HCT116 (cell line): Measurements from ENCODE around the gene LHFPL6. TPM values are rescaled to one million over a fixed set of nuclear protein-coding genes. Genes with fewer than 3 reads are reported as not detected.

Source experiments
- ATAC-seq: fragments of 200-7000 bp; cut with Tn5 transposase; 2 replicates; pipeline ENCODE4 v1.9.1; 2020; ENCODE audit warnings: mild to moderate bottlenecking, moderate library complexity
- BruUV-seq: library from RNA; stranded (reverse); fragments of 400-500 nt; replicated peaks from 2 replicates; lab custom pipeline; 2021; lab: Mats Ljungman, UMichigan
- CTCF ChIA-PET: fragments of 300-600 bp; sonication (Branson Sonifier 250); formaldehyde crosslinking; loops from one replicate; lab custom pipeline; 2021; ENCODE audit warnings: antibody characterized with exemption; lab: Charles Lee
- POLR2A ChIA-PET: fragments of 300-600, 350-600 bp; sonication (Branson Sonifier 250); formaldehyde crosslinking; loops from one replicate; lab custom pipeline; 2021; ENCODE audit warnings: antibody characterized with exemption; lab: Charles Lee
- RAD21 ChIA-PET, 2 experiments: fragments of 300-600 bp; sonication (Branson Sonifier 250); formaldehyde crosslinking; loops; one replicate each; lab custom pipeline; 2023; ENCODE audit warnings: low total read pairs in 2 of 2; ENCODE audit not compliant: uncharacterized antibody in 2 of 2, unreplicated experiment in 2 of 2, low non-redundant PET in 1 of 2; lab: Charles Lee
- DNase-seq: peaks from one replicate; pipeline ENCODE4 v3.0.0-alpha.2; 2010; ENCODE audit warnings: low read depth, low spot score
- H2AFZ ChIP-seq: fragments of 200-600 bp; shearing (Covaris generic), sonication (generic); 2 replicates; pipeline ENCODE4 v1.6.1; 2017; ENCODE audit warnings: low read depth, mixed run types, mixed read lengths, antibody characterized with exemption, low read length; ENCODE audit not compliant: poor library complexity, severe bottlenecking
- H3K27ac ChIP-seq: 2 replicates; pipeline ENCODE4 v1.5.1; 2012; ENCODE audit warnings: low read depth, low read length
- H3K27me3 ChIP-seq: fragments of 200-600 bp; sonication (generic); 2 replicates; pipeline ENCODE4 v1.6.1; 2016; ENCODE audit warnings: mixed run types, low read length, mixed read lengths; ENCODE audit not compliant: insufficient read depth
- H3K36me3 ChIP-seq, 2 experiments: fragments of 200-500 bp in 1 of 2; fragments of 200-600 bp in 1 of 2; sonication (Bioruptor generic) in 1 of 2; sonication (generic) in 1 of 2; 2 replicates each; pipeline versions ENCODE4 v1.5.1 to v1.6.1; 2014 to 2016; ENCODE audit warnings: low read length in 2 of 2, inconsistent platforms in 1 of 2, mixed read lengths in 1 of 2, mixed run types in 1 of 2; ENCODE audit not compliant: insufficient read depth in 2 of 2, control insufficient read depth in 1 of 2
- H3K4me1 ChIP-seq, 2 experiments: fragments of 200-600 bp in 1 of 2; sonication (generic) in 1 of 2; 2 replicates each; pipeline versions ENCODE4 v1.5.1 to v1.6.1; 2012 to 2017; ENCODE audit warnings: low read length in 2 of 2, inconsistent platforms in 1 of 2, mild to moderate bottlenecking in 1 of 2, mixed read lengths in 1 of 2, mixed run types in 1 of 2, moderate library complexity in 1 of 2; ENCODE audit not compliant: insufficient read depth in 2 of 2, control insufficient read depth in 1 of 2
- H3K4me2 ChIP-seq: fragments of 200-600 bp; sonication (generic); 2 replicates; pipeline ENCODE4 v1.6.1; 2017; ENCODE audit warnings: mixed run types, low read length, mixed read lengths
- H3K4me3 ChIP-seq, 2 experiments: fragments of 200-600 bp in 1 of 2; sonication (generic) in 1 of 2; replicated peaks in 1 of 2; 2 replicates each; pipeline ENCODE4 v1.5.1; 2011 to 2016; ENCODE audit warnings: low read length in 2 of 2, control low read depth in 1 of 2, low read depth in 1 of 2, mild to moderate bottlenecking in 1 of 2, mixed read lengths in 1 of 2, mixed run types in 1 of 2
- H3K79me2 ChIP-seq: fragments of 200-600 bp; sonication (generic); 2 replicates; pipeline ENCODE4 v1.6.1; 2017; ENCODE audit warnings: mild to moderate bottlenecking, mixed run types, low read length, moderate library complexity, mixed read lengths; ENCODE audit not compliant: insufficient read depth
- H3K9ac ChIP-seq: fragments of 200-600 bp; sonication (generic); 2 replicates; pipeline ENCODE4 v1.6.1; 2016; ENCODE audit warnings: low read length, mixed read lengths
- H3K9me2 ChIP-seq: fragments of 200-600 bp; sonication (generic), shearing (Covaris generic); 2 replicates; pipeline ENCODE4 v1.6.1; 2017; ENCODE audit warnings: mixed run types, mild to moderate bottlenecking, moderate library complexity; ENCODE audit not compliant: insufficient read depth
- H3K9me3 ChIP-seq, 2 experiments: fragments of 200-500 bp in 1 of 2; fragments of 200-600 bp in 1 of 2; sonication (Bioruptor generic) in 1 of 2; sonication (generic) in 1 of 2; 2 replicates each; pipeline ENCODE4 v1.6.1; 2014 to 2017; ENCODE audit warnings: low read length in 2 of 2, mixed read lengths in 2 of 2, inconsistent platforms in 1 of 2, low read depth in 1 of 2, mild to moderate bottlenecking in 1 of 2, mixed run types in 1 of 2, moderate library complexity in 1 of 2; ENCODE audit not compliant: control insufficient read depth in 1 of 2, insufficient read depth in 1 of 2
- H4K20me1 ChIP-seq: fragments of 200-600 bp; sonication (generic), shearing (Covaris generic); 2 replicates; pipeline ENCODE4 v1.6.1; 2017; ENCODE audit warnings: mixed run types, mild to moderate bottlenecking, moderate library complexity; ENCODE audit not compliant: insufficient read depth
- ATF3 ChIP-seq: IDR thresholded peaks from 2 replicates; pipeline ENCODE4 v1.6.1; 2012
- CBX3 ChIP-seq: IDR thresholded peaks from 2 replicates; pipeline ENCODE4 v1.6.1; 2012; ENCODE audit warnings: low read depth
- CEBPB ChIP-seq: IDR thresholded peaks from 2 replicates; pipeline ENCODE4 v1.6.1; 2012; ENCODE audit warnings: low read depth
- EGR1 ChIP-seq: IDR thresholded peaks from 2 replicates; pipeline ENCODE4 v1.6.1; 2012; ENCODE audit warnings: low read depth
- ELF1 ChIP-seq: IDR thresholded peaks from 2 replicates; pipeline ENCODE4 v1.6.1; 2012; ENCODE audit warnings: low read depth, borderline replicate concordance
- EZH2 ChIP-seq: fragments of 200-600 bp; sonication (generic); IDR thresholded peaks from 2 replicates; pipeline ENCODE4 v1.6.1; 2017; ENCODE audit warnings: antibody characterized with exemption, mixed run types
- JUND ChIP-seq: IDR thresholded peaks from 2 replicates; pipeline ENCODE4 v1.6.1; 2012
- POLR2A ChIP-seq: IDR thresholded peaks from 2 replicates; pipeline ENCODE4 v1.7.0; 2011; ENCODE audit warnings: borderline replicate concordance; ENCODE audit not compliant: insufficient read depth, insufficient read length; ENCODE audit errors: extremely low read depth
- POLR2AphosphoS5 ChIP-seq: IDR thresholded peaks from 2 replicates; pipeline ENCODE4 v1.6.1; 2011; ENCODE audit warnings: mild to moderate bottlenecking, low read depth, low read length, moderate library complexity
- RAD21 ChIP-seq: IDR thresholded peaks from 2 replicates; pipeline ENCODE4 v1.6.1; 2012; ENCODE audit warnings: low read depth, mild to moderate bottlenecking
- SP1 ChIP-seq: IDR thresholded peaks from 2 replicates; pipeline ENCODE4 v1.6.1; 2012; ENCODE audit warnings: low read depth
- YY1 ChIP-seq: IDR thresholded peaks from 2 replicates; pipeline ENCODE4 v1.6.1; 2011; ENCODE audit warnings: low read length, low read depth, moderate library complexity, mild to moderate bottlenecking; ENCODE audit not compliant: insufficient replicate concordance; ENCODE audit errors: extremely low read depth
- ZFX ChIP-seq: fragments of 450-650 bp; IDR thresholded peaks from 2 replicates; pipeline ENCODE4 v1.6.1; 2017
- ZNF274 ChIP-seq: fragments of 200-500 bp; sonication (Bioruptor generic); IDR thresholded peaks from 2 replicates; pipeline ENCODE4 v1.6.1; 2014; ENCODE audit warnings: mild to moderate bottlenecking, low read depth, low read length, inconsistent platforms
- intact Hi-C: fragments of 100-400 bp; cut with micrococcal nuclease; formaldehyde crosslinking; loops from 2 replicates; pipeline ENCODE4 v1.10.0; 2022
- total RNA-seq: library from RNA; stranded (reverse); gene quantifications from one replicate; pipeline ENCODE4 v1.2.1, GENCODE V29; 2021; ENCODE audit not compliant: unreplicated experiment
- TF ChIP-seq, protein P1 (sequence below): IDR thresholded peaks from 2 replicates; pipeline ENCODE4 v1.6.1; 2011; ENCODE audit warnings: mild to moderate bottlenecking, low read length, moderate library complexity; ENCODE audit not compliant: insufficient replicate concordance; ENCODE audit errors: extremely low read depth
- TF ChIP-seq, protein P2 (sequence below): IDR thresholded peaks from 2 replicates; pipeline ENCODE4 v1.6.1; 2012; ENCODE audit warnings: low read depth
- TF ChIP-seq, protein P3 (sequence below): IDR thresholded peaks from 2 replicates; pipeline ENCODE4 v1.6.1; 2012

Gene LHFPL6
- total RNA-seq, 1 experiment from 2014 or later: 0.22 TPM

- H3K9me2 ChIP-seq: no peaks in the 10 kb centered on the region
- DNase-seq (no peak), ATAC-seq (no peak)
- H3K4me3 ChIP-seq: no peak overlapping the region
- H3K79me2 ChIP-seq: no peaks in the 10 kb centered on the region
- H3K9me3 ChIP-seq: no peaks in the 10 kb centered on the region
- intact Hi-C loops: no loop called here
- no peak overlapping the region for H3K27ac ChIP-seq
- no peak overlapping the region for H3K9ac ChIP-seq
- CTCF ChIA-PET: interaction anchor here (0.9 to 1.6 kb wide), 2 partner anchors 11 to 14 kb away, joined by 3 to 6 read pairs; no protein-coding TSS in a partner anchor
- H3K4me1 ChIP-seq: peaks cover 0 to 3% of the 10 kb centered on the region in 2 experiments; a peak in 1 of 4 replicates
- H4K20me1 ChIP-seq: no peaks in the 10 kb centered on the region
- BruUV-seq: no TSS peak
- no peak for TF ChIP-seq RAD21
- no peak for TF ChIP-seq EZH2
- POLR2A ChIA-PET: no interaction called here
- no peak overlapping the region for H2AFZ ChIP-seq
- no peak overlapping the region for H3K4me2 ChIP-seq
- peaks cover 34% of the 10 kb centered on the region for H3K27me3 ChIP-seq
- no peaks in the 10 kb centered on the region for H3K36me3 ChIP-seq
- RAD21 ChIA-PET: no interaction called here
These were observed 5.2 kb downstream of the LHFPL6 start for GRCh38 chr13:39597838-39598237.

DNA sequence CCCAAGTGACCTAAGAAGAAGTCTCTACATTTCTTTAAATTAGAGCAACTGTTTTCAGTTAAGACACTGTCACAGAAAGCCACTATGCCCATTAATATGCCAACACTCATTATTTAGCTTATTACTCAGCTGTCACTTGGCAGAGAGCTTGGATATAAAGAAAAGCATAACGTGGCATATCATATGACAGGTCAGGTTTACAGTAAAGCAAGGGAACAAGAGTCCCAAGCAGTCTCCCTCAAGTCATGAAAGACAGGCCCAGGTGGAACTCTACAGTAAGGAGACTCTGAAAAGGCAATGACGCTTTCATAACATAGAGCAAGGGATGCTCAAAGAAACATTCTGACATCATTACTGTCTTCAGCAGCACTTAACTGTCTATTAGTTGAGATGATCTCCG is 6.3 kb downstream of the LHFPL6 start:
- POLR2A ChIA-PET: no interaction called here
- no peaks in the 10 kb centered on the region for H4K20me1 ChIP-seq
- BruUV-seq: no TSS peak
- H3K27me3 ChIP-seq: peaks cover 24% of the 10 kb centered on the region
- no peak overlapping the region for H3K4me3 ChIP-seq
- H2AFZ ChIP-seq: no peak overlapping the region
- H3K9me3 ChIP-seq: no peaks in the 10 kb centered on the region
- H3K4me2 ChIP-seq: no peak overlapping the region
- H3K9ac ChIP-seq: no peak overlapping the region
- no peaks in the 10 kb centered on the region for H3K79me2 ChIP-seq
- no peak for DNase-seq
- ATAC-seq: no peak
- H3K36me3 ChIP-seq: no peaks in the 10 kb centered on the region
- CTCF ChIA-PET: no interaction called here
- H3K27ac ChIP-seq: no peak overlapping the region
- no peaks in the 10 kb centered on the region for H3K4me1 ChIP-seq
- RAD21 ChIA-PET: no interaction called here
- no peaks in the 10 kb centered on the region for H3K9me2 ChIP-seq
- intact Hi-C loops: no loop called here
- TF ChIP-seq JUND: no peak
- TF ChIP-seq CEBPB: no peak
- no peak for TF ChIP-seq ZFX
- TF ChIP-seq CBX3: no peak
- TF ChIP-seq SP1: no peak
- TF ChIP-seq, protein P1, sequence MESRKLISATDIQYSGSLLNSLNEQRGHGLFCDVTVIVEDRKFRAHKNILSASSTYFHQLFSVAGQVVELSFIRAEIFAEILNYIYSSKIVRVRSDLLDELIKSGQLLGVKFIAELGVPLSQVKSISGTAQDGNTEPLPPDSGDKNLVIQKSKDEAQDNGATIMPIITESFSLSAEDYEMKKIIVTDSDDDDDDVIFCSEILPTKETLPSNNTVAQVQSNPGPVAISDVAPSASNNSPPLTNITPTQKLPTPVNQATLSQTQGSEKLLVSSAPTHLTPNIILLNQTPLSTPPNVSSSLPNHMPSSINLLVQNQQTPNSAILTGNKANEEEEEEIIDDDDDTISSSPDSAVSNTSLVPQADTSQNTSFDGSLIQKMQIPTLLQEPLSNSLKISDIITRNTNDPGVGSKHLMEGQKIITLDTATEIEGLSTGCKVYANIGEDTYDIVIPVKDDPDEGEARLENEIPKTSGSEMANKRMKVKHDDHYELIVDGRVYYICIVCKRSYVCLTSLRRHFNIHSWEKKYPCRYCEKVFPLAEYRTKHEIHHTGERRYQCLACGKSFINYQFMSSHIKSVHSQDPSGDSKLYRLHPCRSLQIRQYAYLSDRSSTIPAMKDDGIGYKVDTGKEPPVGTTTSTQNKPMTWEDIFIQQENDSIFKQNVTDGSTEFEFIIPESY: no peak
- no peak for TF ChIP-seq ELF1
- TF ChIP-seq POLR2A: no peak
- no peak for TF ChIP-seq YY1
- TF ChIP-seq EGR1: no peak
- no peak for TF ChIP-seq ATF3
- TF ChIP-seq POLR2AphosphoS5: no peak
- TF ChIP-seq ZNF274: no peak
- no peak for TF ChIP-seq RAD21
- TF ChIP-seq, protein P2, sequence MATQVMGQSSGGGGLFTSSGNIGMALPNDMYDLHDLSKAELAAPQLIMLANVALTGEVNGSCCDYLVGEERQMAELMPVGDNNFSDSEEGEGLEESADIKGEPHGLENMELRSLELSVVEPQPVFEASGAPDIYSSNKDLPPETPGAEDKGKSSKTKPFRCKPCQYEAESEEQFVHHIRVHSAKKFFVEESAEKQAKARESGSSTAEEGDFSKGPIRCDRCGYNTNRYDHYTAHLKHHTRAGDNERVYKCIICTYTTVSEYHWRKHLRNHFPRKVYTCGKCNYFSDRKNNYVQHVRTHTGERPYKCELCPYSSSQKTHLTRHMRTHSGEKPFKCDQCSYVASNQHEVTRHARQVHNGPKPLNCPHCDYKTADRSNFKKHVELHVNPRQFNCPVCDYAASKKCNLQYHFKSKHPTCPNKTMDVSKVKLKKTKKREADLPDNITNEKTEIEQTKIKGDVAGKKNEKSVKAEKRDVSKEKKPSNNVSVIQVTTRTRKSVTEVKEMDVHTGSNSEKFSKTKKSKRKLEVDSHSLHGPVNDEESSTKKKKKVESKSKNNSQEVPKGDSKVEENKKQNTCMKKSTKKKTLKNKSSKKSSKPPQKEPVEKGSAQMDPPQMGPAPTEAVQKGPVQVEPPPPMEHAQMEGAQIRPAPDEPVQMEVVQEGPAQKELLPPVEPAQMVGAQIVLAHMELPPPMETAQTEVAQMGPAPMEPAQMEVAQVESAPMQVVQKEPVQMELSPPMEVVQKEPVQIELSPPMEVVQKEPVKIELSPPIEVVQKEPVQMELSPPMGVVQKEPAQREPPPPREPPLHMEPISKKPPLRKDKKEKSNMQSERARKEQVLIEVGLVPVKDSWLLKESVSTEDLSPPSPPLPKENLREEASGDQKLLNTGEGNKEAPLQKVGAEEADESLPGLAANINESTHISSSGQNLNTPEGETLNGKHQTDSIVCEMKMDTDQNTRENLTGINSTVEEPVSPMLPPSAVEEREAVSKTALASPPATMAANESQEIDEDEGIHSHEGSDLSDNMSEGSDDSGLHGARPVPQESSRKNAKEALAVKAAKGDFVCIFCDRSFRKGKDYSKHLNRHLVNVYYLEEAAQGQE: no peak
- TF ChIP-seq, protein P3, sequence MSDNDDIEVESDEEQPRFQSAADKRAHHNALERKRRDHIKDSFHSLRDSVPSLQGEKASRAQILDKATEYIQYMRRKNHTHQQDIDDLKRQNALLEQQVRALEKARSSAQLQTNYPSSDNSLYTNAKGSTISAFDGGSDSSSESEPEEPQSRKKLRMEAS: no peak
